PC-3 (cell line): ENCODE results near the gene CREM.

Experiments used
- EZH2 ChIP-seq: fragments of 300-600 bp; sonication (generic); IDR thresholded peaks from one replicate; pipeline ENCODE4 v1.6.1; 2017; ENCODE audit warnings: antibody characterized with exemption, mild to moderate bottlenecking, low read length; ENCODE audit not compliant: unreplicated experiment
- EZH2phosphoT487 ChIP-seq: fragments of 300-600 bp; sonication (generic); IDR thresholded peaks from 2 replicates; pipeline ENCODE4 v1.6.1; 2018; ENCODE audit warnings: mild to moderate bottlenecking, antibody characterized with exemption, low read length, borderline replicate concordance
- TF ChIP-seq, protein P1 (sequence below): fragments of 300-600 bp; sonication (generic); conservative IDR thresholded peaks from 2 replicates; pipeline ENCODE4 v1.5.1; 2017; ENCODE audit warnings: antibody characterized with exemption, low read depth, mild to moderate bottlenecking, low read length

DNA sequence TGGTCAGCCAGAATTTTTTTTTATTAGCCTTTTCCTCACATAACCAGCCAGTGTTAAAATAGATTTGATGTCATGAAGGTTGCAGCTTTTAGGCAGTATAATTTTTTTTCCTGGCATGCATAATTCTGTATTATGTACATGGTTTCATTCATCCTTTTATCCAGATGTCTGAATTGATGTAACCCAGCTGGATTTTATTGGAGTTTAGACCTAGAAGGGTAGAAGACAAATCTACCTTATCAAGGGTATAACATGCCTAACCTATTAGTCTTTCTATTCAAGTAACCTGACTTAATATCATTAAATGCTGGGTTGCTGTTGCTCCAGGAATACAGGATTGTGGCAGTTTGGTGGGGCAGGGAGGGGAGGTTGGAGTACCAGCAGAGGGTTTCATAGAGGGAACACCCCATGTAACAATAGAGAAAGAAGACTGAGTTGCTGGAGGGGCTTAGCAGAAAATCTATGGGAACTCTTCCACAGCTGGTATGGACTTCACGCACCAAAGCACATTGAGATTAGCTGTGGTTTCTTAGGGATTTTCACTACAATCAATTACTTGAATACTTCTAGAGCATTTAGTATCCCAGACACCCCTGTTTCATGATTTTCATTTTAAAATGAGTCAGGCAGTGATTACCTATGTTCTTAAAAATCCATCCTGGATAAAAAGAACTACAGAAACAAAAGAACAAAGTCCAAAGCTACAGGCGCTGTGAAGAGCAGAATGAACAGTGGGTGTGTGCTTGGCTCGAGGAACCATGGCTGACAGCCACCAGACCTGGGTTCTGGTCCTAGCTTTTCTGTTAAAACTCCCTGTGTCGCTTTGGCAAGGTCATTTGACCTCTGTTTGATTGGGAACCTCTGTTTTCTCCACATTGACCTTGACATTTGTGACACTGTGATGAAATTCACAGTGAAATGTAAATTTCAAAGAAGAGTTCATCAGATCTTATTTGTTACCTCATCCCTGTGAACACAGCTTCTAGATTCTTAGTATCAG lies 93.5 kb downstream of the CREM start:
- TF ChIP-seq, protein P1, sequence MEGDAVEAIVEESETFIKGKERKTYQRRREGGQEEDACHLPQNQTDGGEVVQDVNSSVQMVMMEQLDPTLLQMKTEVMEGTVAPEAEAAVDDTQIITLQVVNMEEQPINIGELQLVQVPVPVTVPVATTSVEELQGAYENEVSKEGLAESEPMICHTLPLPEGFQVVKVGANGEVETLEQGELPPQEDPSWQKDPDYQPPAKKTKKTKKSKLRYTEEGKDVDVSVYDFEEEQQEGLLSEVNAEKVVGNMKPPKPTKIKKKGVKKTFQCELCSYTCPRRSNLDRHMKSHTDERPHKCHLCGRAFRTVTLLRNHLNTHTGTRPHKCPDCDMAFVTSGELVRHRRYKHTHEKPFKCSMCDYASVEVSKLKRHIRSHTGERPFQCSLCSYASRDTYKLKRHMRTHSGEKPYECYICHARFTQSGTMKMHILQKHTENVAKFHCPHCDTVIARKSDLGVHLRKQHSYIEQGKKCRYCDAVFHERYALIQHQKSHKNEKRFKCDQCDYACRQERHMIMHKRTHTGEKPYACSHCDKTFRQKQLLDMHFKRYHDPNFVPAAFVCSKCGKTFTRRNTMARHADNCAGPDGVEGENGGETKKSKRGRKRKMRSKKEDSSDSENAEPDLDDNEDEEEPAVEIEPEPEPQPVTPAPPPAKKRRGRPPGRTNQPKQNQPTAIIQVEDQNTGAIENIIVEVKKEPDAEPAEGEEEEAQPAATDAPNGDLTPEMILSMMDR = no peak
- TF ChIP-seq EZH2phosphoT487 = no peak
- TF ChIP-seq EZH2 = no peak
